Right atrium auricular region (tissue), 2 donors: ENCODE results near the gene PTGS2. TPM values are rescaled to one million over a fixed set of nuclear protein-coding genes. Genes with fewer than 3 reads are reported as not detected.
A peak's percentile ranks its signal among the peaks of the same experiment; 100 is the strongest.

Source experiments
- DNase-seq: peaks from one replicate; pipeline ENCODE4 v3.0.0-alpha.2; 2019; ENCODE audit warnings: low spot score
- H3K27ac ChIP-seq, 2 donors: fragments of 200-600 bp; sonication (generic); 1 replicate in 1 of 2; 2 replicates in 1 of 2; pipeline ENCODE4 v1.5.1; 2016 to 2019
- H3K27me3 ChIP-seq, 2 donors: fragments of 200-600 bp; sonication (generic); one replicate each; pipeline versions ENCODE4 v1.5.1 to v1.6.0; 2017 to 2019
- H3K36me3 ChIP-seq: fragments of 200-600 bp; sonication (generic); one replicate; pipeline ENCODE4 v1.5.1; 2016
- H3K4me1 ChIP-seq, 2 donors: fragments of 200-600 bp; sonication (generic); one replicate each; pipeline versions ENCODE4 v1.5.1 to v1.6.0; 2017 to 2019
- H3K4me3 ChIP-seq, 2 donors: fragments of 200-600 bp; sonication (generic); 1 replicate in 1 of 2; 2 replicates in 1 of 2; pipeline ENCODE4 v1.5.1; 2017 to 2019; ENCODE audit warnings: mild to moderate bottlenecking in 1 of 2, moderate library complexity in 1 of 2
- H3K9me3 ChIP-seq, 2 donors: fragments of 200-600 bp; sonication (generic); one replicate each; pipeline ENCODE4 v1.5.1; 2019
- CTCF ChIP-seq, 2 donors: fragments of 200-600 bp; sonication (generic); IDR thresholded peaks; one replicate each; pipeline ENCODE4 v1.5.1; 2019; ENCODE audit warnings: antibody characterized with exemption in 2 of 2
- total RNA-seq, 2 donors: library from RNA; depleted of rRNA; stranded (reverse); fragments of >200 nt; gene quantifications; one replicate each; pipeline ENCODE4 v1.1.0, GENCODE V29; 2016

PTGS2 gene
- total RNA-seq, 2 donors from 2014 or later: 1.9 to 2.5 TPM

- peaks cover 0 to 25% of the 10 kb centered on the region in 2 donors for H3K9me3 ChIP-seq
- H3K27me3 ChIP-seq: no peaks in the 10 kb centered on the region
- H3K4me3 ChIP-seq: no peak overlapping the region
- no peak for DNase-seq
- H3K36me3 ChIP-seq: no peaks in the 10 kb centered on the region
- no peak overlapping the region for H3K27ac ChIP-seq
- no peaks in the 10 kb centered on the region for H3K4me1 ChIP-seq
- TF ChIP-seq CTCF (IDR thresholded peaks at IDR 0.05): no peak
Measured at GRCh38 chr1:186683652-186684410, 3.6 kb upstream of the PTGS2 start.

- no peaks in the 10 kb centered on the region for H3K4me1 ChIP-seq
- H3K27me3 ChIP-seq: no peaks in the 10 kb centered on the region
- no peak overlapping the region for H3K4me3 ChIP-seq
- peaks cover 0 to 17% of the 10 kb centered on the region in 2 donors for H3K9me3 ChIP-seq
- no peaks in the 10 kb centered on the region for H3K36me3 ChIP-seq
- DNase-seq: no peak
- no peak overlapping the region for H3K27ac ChIP-seq
- TF ChIP-seq CTCF (IDR thresholded peaks at IDR 0.05): peak in 1 of 2 donors; percentile 37
Measured at GRCh38 chr1:186682736-186683135, 2.5 kb upstream of the PTGS2 start.

GRCh38 chr1:186681801-186682200, 1.6 kb upstream of the PTGS2 start:
- no peak for TF ChIP-seq CTCF (IDR thresholded peaks at IDR 0.05)
- Histone ChIP-seq H3K27me3 (no peaks in the 10 kb centered on the region), H3K27ac (no peak overlapping the region), H3K9me3 (peaks cover 0 to 8% of the 10 kb centered on the region in 2 donors), H3K36me3 (no peaks in the 10 kb centered on the region), H3K4me1 (no peaks in the 10 kb centered on the region), H3K4me3 (no peak overlapping the region)
- DNase-seq: no peak

GRCh38 chr1:186681121-186681520, 898 bp upstream of the PTGS2 start:
- peak overlapping the region; percentile 81 to 82 for H3K27ac ChIP-seq

GRCh38 chr1:186679924-186680244, 339 bp downstream of the PTGS2 start:
- TF ChIP-seq CTCF (IDR thresholded peaks at IDR 0.05): no peak
- no peaks in the 10 kb centered on the region for H3K4me1 ChIP-seq
- H3K36me3 ChIP-seq: peaks cover 3% of the 10 kb centered on the region
- peak overlapping the region; percentile 81 to 82 for H3K27ac ChIP-seq
- DNase-seq: no peak
- peak overlapping the region; percentile 56 to 62 for H3K4me3 ChIP-seq
- H3K9me3 ChIP-seq: no peaks in the 10 kb centered on the region
- H3K27me3 ChIP-seq: no peaks in the 10 kb centered on the region

More at GRCh38 chr1:186681121-186681520, 898 bp upstream of the PTGS2 start:
- Histone ChIP-seq H3K4me1 (no peaks in the 10 kb centered on the region), H3K4me3 (peak overlapping the region; percentile 56 to 62), H3K27me3 (no peaks in the 10 kb centered on the region), H3K36me3 (no peaks in the 10 kb centered on the region), H3K9me3 (peaks cover 0 to under 1% of the 10 kb centered on the region in 2 donors)
- no peak for TF ChIP-seq CTCF (IDR thresholded peaks at IDR 0.05)
- DNase-seq: no peak

- Histone ChIP-seq H3K27ac (no peak overlapping the region), H3K27me3 (no peaks in the 10 kb centered on the region), H3K9me3 (no peaks in the 10 kb centered on the region), H3K4me1 (no peaks in the 10 kb centered on the region), H3K4me3 (no peak overlapping the region), H3K36me3 (peaks cover 3% of the 10 kb centered on the region)
- DNase-seq: no peak
- no peak for TF ChIP-seq CTCF (IDR thresholded peaks at IDR 0.05)
Measured at GRCh38 chr1:186678155-186678554, 2.1 kb downstream of the PTGS2 start.
